Heart right ventricle (tissue), 16 donors: ENCODE measurements around the gene BBC3. TPM values are rescaled to one million over a fixed set of nuclear protein-coding genes. Genes with fewer than 3 reads are reported as not detected.

Experiments used
- ATAC-seq, 8 donors: fragments of 200-7000 bp; cut with Tn5 transposase; one replicate each; pipeline ENCODE4 v1.9.1; 2020; ENCODE audit warnings: mild to moderate bottlenecking in 8 of 8, moderate library complexity in 8 of 8, moderate number of reproducible peaks in 1 of 8
- DNase-seq, 2 donors: peaks; one replicate each; pipeline ENCODE4 v3.0.0-alpha.2; 2020
- H3K27ac ChIP-seq, 10 donors: fragments of 200-600 bp; sonication (generic) in 2 of 10; one replicate each; pipeline versions ENCODE4 v1.5.0 to v1.8.0; 2020 to 2022; ENCODE audit warnings: mild to moderate bottlenecking in 3 of 10
- H3K27me3 ChIP-seq, 7 donors: fragments of 200-600 bp; one replicate each; pipeline ENCODE4 v1.8.0; 2021 to 2022; ENCODE audit warnings: mild to moderate bottlenecking in 2 of 7
- H3K36me3 ChIP-seq, 9 donors: fragments of 200-600 bp; sonication (generic) in 1 of 9; one replicate each; pipeline versions ENCODE4 v1.5.0 to v1.8.0; 2020 to 2022; ENCODE audit warnings: mild to moderate bottlenecking in 2 of 9
- H3K4me1 ChIP-seq, 9 donors: fragments of 200-600 bp; sonication (generic) in 1 of 9; one replicate each; pipeline versions ENCODE4 v1.5.0 to v1.8.0; 2020 to 2022; ENCODE audit warnings: mild to moderate bottlenecking in 4 of 9
- H3K4me3 ChIP-seq, 10 donors: fragments of 200-600 bp; sonication (generic) in 2 of 10; one replicate each; pipeline versions ENCODE4 v1.5.0 to v1.8.0; 2020 to 2022; ENCODE audit warnings: mild to moderate bottlenecking in 7 of 10, moderate library complexity in 2 of 10
- H3K9me3 ChIP-seq, 11 donors: fragments of 200-600 bp in 10 of 11; sonication (generic) in 2 of 11; one replicate each; pipeline versions ENCODE4 v1.5.0 to v1.8.0; 2013 to 2022; ENCODE audit warnings: mild to moderate bottlenecking in 2 of 11, control low read depth in 1 of 11, moderate library complexity in 1 of 11
- CTCF ChIP-seq, 9 donors: fragments of 200-600 bp; sonication (generic) in 2 of 9; IDR thresholded peaks; one replicate each; pipeline versions ENCODE4 v1.5.0 to v1.8.0; 2021 to 2022; ENCODE audit warnings: antibody characterized with exemption in 9 of 9, mild to moderate bottlenecking in 5 of 9, moderate library complexity in 1 of 9
- WGBS, 2 donors: extraction: QIAGEN DNeasy Blood & Tissue Kit; methylation state at CpG; one replicate each; pipeline ENCODE4 v1.1.7; 2013; ENCODE audit warnings: inconsistent platforms in 1 of 2; 5-methylcytosine and 5-hydroxymethylcytosine counted together
- intact Hi-C, 10 donors: fragments of 100-400 bp; cut with DNase I; formaldehyde crosslinking; loops; one replicate each; pipeline versions ENCODE4 v1.11.1 to v1.14.2; 2022
- polyA plus RNA-seq, 2 donors: library from polyadenylated mRNA; stranded (reverse); fragments of 200-250 nt; gene quantifications; one replicate each; pipeline ENCODE4 v1.2.3, GENCODE V29; 2013
- total RNA-seq, 10 donors: library from RNA; stranded (reverse); fragmentation: NEBNext Ultra II Directional in 3 of 10; extraction: Animal tissue kit (Norgen Biotek cat#: 25700) in 3 of 10; gene quantifications; one replicate each; pipeline versions ENCODE4 v1.2.1 to v1.2.4, GENCODE V29; 2021 to 2023
- donor health status: Arrhythmogenic right ventricular cardiomyopathy.
- donor health status: ischemic (EF 13 %, LVEDD 7.1; RV severe dilation, severe dysfunction).
- donor health status: healthy with polysubstance abuse.
- donor health status: DM: no; HTN: yes; CAD: no.
- donor health status: DM: no; HTN: no; CAD: no.
- donor health status: ischemic (EF 25% LVEDD 6.9; RV normal size, moderate dysfunction).
- donor health status: ischemic (EF 25% LVEDD 5.7; RV mildly dilated, moderate dysfunction).
- donor health status: healthy.
- donor health status: DM: yes; HTN: yes; CAD: no.
- donor health status: Ischemic cardiomyopathy.
- donor health status: ischemic (EF 35%, LVEDD 5.7; RV mildly dilated, moderate dysfunction).
- donor health status: nonischemic (EF 11% LVEDD 7.7; RV severe dilation, severe dysfunction).
- donor health status: DM: yes; HTN: yes; CAD: no.
- donor health status: PGD.
- donor health status: ischemic (EF 29% LVEDD 5.4; RV normal size, mild dysfunction).
- donor health status: nonischemic (EF 23%, LVEDD 6.1; RV moderate dilation, normal function).

The BBC3 gene
- total and polyA plus RNA-seq, 12 donors = 2.4 to 6.0 (median 3.6) TPM

DNA sequence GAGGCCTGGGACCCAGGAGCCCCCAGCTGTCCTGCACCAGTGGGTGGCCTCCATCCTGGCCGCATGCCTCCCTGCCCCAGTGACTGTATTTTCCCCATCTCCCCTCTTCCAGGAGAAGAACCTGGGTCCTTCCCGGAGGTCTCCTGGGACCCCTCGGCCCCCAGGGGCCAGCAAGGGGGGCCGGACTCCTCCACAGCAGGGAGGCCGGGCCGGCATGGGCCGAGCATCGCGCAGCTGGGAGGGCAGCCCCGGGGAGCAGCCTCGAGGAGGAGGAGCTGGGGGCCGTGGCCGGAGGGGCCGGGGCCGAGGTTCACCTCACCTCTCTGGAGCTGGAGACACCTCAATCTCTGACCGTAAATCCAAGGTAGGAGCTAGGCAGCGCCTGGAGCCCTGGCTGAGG lies 29.5 kb upstream of the BBC3 start:
- intact Hi-C loops = no loop called here
- peaks cover 11 to 74% (median 35%) of the 10 kb centered on the region in 9 donors for H3K36me3 ChIP-seq

GRCh38 chr19:47258895-47259555 lies 28.0 kb upstream of the BBC3 start:
- Histone ChIP-seq H3K36me3 (peaks cover 0 to 59% (median 22%) of the 10 kb centered on the region in 9 donors), H3K4me1 (peaks cover 6 to 42% (median 28%) of the 10 kb centered on the region in 9 donors), H3K27me3 (no peaks in the 10 kb centered on the region), H3K27ac (peak overlapping the region in 6 of 10 donors; percentile 90 to 97 (median 95)), H3K9me3 (no peaks in the 10 kb centered on the region), H3K4me3 (no peak overlapping the region)
- intact Hi-C loops = no loop called here
- no peak for TF ChIP-seq CTCF (IDR thresholded peaks at IDR 0.05)
- DNase-seq = no peak
- ATAC-seq = no peak
- WGBS, 2 donors = 90 to 96% methylated on average over 6 of the region's 6 CpGs

More for the DNA sequence above, 29.5 kb upstream of the BBC3 start:
- Histone ChIP-seq H3K4me3 (no peak overlapping the region), H3K27ac (no peak overlapping the region), H3K4me1 (peaks cover 6 to 40% (median 26%) of the 10 kb centered on the region in 9 donors), H3K27me3 (no peaks in the 10 kb centered on the region), H3K9me3 (no peaks in the 10 kb centered on the region)
- 91 to 92% methylated on average over 17 of the region's 17 CpGs for WGBS, 2 donors
- DNase-seq = no peak
- no peak for TF ChIP-seq CTCF (IDR thresholded peaks at IDR 0.05)
- no peak for ATAC-seq

DNA sequence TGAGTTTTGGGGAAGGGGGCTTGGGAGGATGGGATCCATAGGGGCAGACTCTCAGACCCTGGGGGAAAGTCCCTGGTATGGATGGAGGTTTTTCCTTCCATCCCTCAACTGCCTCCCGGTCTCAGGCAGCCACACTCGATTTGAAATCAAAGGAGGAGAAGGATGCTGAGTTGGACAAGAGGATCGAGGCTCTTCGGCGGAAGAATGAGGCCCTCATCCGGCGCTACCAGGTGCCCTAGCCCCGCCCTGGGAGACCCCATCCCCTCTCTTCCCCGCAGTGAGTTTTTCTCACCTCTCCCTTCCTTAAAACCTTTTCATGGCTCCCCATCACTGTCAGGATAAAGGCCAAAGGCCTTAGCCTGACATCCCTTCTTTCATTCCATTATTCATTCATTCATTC lies 27.4 kb upstream of the BBC3 start:
- H3K27ac ChIP-seq = peak overlapping the region in 8 of 10 donors; percentile 77 to 97 (median 94)
- no peak for TF ChIP-seq CTCF (IDR thresholded peaks at IDR 0.05)
- no peak for ATAC-seq
- 91 to 94% methylated on average over 9 of the region's 9 CpGs for WGBS, 2 donors
- intact Hi-C loops = no loop called here
- no peak for DNase-seq
- H3K36me3 ChIP-seq = peaks cover 0 to 53% (median 22%) of the 10 kb centered on the region in 9 donors
- H3K27me3 ChIP-seq = no peaks in the 10 kb centered on the region
- H3K4me3 ChIP-seq = peak overlapping the region in 7 of 10 donors; percentile 41 to 68 (median 61)
- no peaks in the 10 kb centered on the region for H3K9me3 ChIP-seq
- H3K4me1 ChIP-seq = peaks cover 6 to 42% (median 28%) of the 10 kb centered on the region in 9 donors

- peaks cover 6 to 42% (median 28%) of the 10 kb centered on the region in 9 donors for H3K4me1 ChIP-seq
- H3K27me3 ChIP-seq = no peaks in the 10 kb centered on the region
- ATAC-seq = peak in 3 of 8 donors; percentile 48 to 61 (median 51)
- no peak for DNase-seq
- no peaks in the 10 kb centered on the region for H3K9me3 ChIP-seq
- no peak for TF ChIP-seq CTCF (IDR thresholded peaks at IDR 0.05)
- WGBS, 2 donors = 1 to 3% methylated on average over 29 of the region's 29 CpGs
- peaks cover 0 to 45% (median 19%) of the 10 kb centered on the region in 9 donors for H3K36me3 ChIP-seq
- intact Hi-C loops = loop anchor here in 5 of 10 donors (1.0 kb wide), 2 partner anchors 16 to 17 kb away; partner anchors contain the start of gene INAFM1 (in 1 of the 5)
- peak overlapping the region in 9 of 10 donors; percentile 34 to 68 (median 60) for H3K4me3 ChIP-seq
- H3K27ac ChIP-seq = peak overlapping the region; percentile 77 to 97 (median 94)
These were observed 26.6 kb upstream of the BBC3 start for GRCh38 chr19:47257411-47258169.
